ENCODE measurements around the gene TMEM123. TPM values are rescaled to one million over a fixed set of nuclear protein-coding genes. Genes with fewer than 3 reads are reported as not detected.

TMEM123 gene
- total and polyA plus RNA-seq, 2 donors (not counting 3 experiments of a cell fraction or from before 2014, with no cell fraction given) = 201 to 257 TPM

DNA sequence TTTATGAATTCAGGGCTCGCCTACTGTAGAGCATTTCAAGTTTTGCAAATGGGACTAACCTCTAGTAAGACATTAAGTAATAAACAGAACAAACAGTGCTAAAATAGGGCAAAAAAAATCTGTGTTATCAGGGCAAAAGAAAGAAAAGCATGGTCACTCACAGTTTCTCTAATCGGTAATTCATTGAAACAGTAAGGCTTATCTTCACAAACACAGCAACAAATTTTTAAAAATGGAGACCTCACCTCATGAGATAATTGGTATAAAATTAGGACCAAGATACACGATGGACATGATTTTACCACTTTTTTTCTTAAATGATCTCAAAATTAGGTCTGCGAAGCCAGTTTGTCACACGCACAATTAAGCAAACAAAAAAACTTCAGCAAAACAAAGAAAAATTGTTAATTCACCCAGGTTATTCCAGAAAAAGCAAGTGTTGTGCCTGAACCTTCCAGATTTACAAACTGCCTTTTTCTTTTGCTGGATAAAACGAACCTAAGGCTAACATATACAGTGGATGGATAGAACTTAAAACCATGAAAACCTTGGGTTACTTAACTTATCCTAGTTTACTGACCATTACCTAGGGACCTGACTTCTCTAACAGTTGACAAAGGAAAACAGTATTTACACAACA, 1.4 kb downstream of the TMEM123 start:
- Histone ChIP-seq H3K4me2 (ENCODE audit: insufficient read depth, low read length) (peak overlapping the region; percentile 93), H2AFZ (ENCODE audit: low read depth, low read length) (no peak overlapping the region), H3K9ac (replicated peaks; ENCODE audit: extremely low read depth, insufficient read depth, low read length) (peak overlapping the region; percentile 94), H3K9me3 (replicated peaks; ENCODE audit: control insufficient read depth, insufficient read depth, low read length) (no peaks in the 10 kb centered on the region), H3K27ac (ENCODE audit: insufficient read depth, low read depth, low read length) (peak overlapping the region; percentile 83), H3K4me3 (replicated peaks in 1 of 3; ENCODE audit: insufficient read depth in 1 of 3, low read depth in 1 of 3, low read length in 3 of 3) (peak overlapping the region; percentile 72 to 98 (median 91)), H3K79me2 (ENCODE audit: control insufficient read depth, insufficient read depth, low read length) (peaks cover 62% of the 10 kb centered on the region), H3K27me3 (ENCODE audit: control insufficient read depth in 2 of 2, insufficient read depth in 2 of 2, low read length in 2 of 2) (no peaks in the 10 kb centered on the region), H3K36me3 (ENCODE audit: control insufficient read depth in 2 of 2, extremely low read depth in 1 of 2, insufficient read depth in 2 of 2, low read length in 2 of 2) (peaks cover 0 to 5% of the 10 kb centered on the region in 2 experiments), H3K9me1 (replicated peaks; ENCODE audit: control insufficient read depth, extremely low read depth, insufficient read depth, low read length) (no peaks in the 10 kb centered on the region), H3K4me1 (ENCODE audit: control insufficient read depth, extremely low read depth, insufficient read depth, low read length) (peaks cover 63% of the 10 kb centered on the region), H4K20me1 (replicated peaks; ENCODE audit: control insufficient read depth, extremely low read depth, insufficient read depth, low read length) (no peaks in the 10 kb centered on the region)
- ChIA-PET CTCF (interaction anchor here (0.9 to 2.2 kb wide), 6 partner anchors 44 to 109 kb away, joined by 3 to 16 read pairs (median 4); no protein-coding TSS in a partner anchor), POLR2A (no interaction called here)
- DNase-seq (ENCODE audit: low read depth, low spot score) (peak; percentile 43), FAIRE-seq (no peak)
- TSS peak; percentile 21 for BruUV-seq (replicated peaks)
- dilution Hi-C loops (cut with MboI; ENCODE audit: extremely low pct_ligation_motif_present, low sequenced_read_pairs) (no loop called here), intact Hi-C loops (cut with micrococcal nuclease) (loop anchor here (2.0 to 5.0 kb wide), 3 partner anchors 59 to 338 kb away; no protein-coding TSS in a partner anchor)
- TF ChIP-seq POLR2AphosphoS5 (IDR thresholded peaks at IDR 0.05; ENCODE audit: insufficient read depth, low read depth, low read length) (no peak), FOS (IDR thresholded peaks at IDR 0.05; ENCODE audit: borderline replicate concordance, insufficient read depth, low read length) (no peak), POLR2A (IDR thresholded peaks at IDR 0.05; ENCODE audit: low read depth, low read length) (no peak), MYC (IDR thresholded peaks at IDR 0.05; ENCODE audit: low read depth, low read length) (no peak), EZH2 (IDR thresholded peaks at IDR 0.05; ENCODE audit: borderline replicate concordance, low read depth, low read length, severe bottlenecking) (no peak), CTCF (IDR thresholded peaks at IDR 0.05; ENCODE audit: extremely low read depth in 1 of 2, insufficient read depth in 1 of 2, low read depth in 1 of 2, low read length in 2 of 2) (no peak), GATA2 (IDR thresholded peaks at IDR 0.05; ENCODE audit: insufficient read depth, insufficient read length, low read depth, low read length) (no peak), JUN (IDR thresholded peaks at IDR 0.05; ENCODE audit: borderline replicate concordance, insufficient read depth, insufficient read length, low read depth) (no peak), MAX (IDR thresholded peaks at IDR 0.05; ENCODE audit: insufficient read depth, insufficient read length) (no peak)
